HG03571 (cell line): ENCODE measurements around the gene CREB3L2.
"Not testable (repeated sequence)": the region's sequence is repeated elsewhere in the genome, so short reads cannot be mapped to it uniquely, and the experiment has no call there.

Source experiments
- ATAC-seq: cut with Tn5 transposase; IDR thresholded peaks from one replicate; pipeline ENCODE4 v1.9.1; 2021; ENCODE audit not compliant: unreplicated experiment

The CREB3L2 gene

DNA sequence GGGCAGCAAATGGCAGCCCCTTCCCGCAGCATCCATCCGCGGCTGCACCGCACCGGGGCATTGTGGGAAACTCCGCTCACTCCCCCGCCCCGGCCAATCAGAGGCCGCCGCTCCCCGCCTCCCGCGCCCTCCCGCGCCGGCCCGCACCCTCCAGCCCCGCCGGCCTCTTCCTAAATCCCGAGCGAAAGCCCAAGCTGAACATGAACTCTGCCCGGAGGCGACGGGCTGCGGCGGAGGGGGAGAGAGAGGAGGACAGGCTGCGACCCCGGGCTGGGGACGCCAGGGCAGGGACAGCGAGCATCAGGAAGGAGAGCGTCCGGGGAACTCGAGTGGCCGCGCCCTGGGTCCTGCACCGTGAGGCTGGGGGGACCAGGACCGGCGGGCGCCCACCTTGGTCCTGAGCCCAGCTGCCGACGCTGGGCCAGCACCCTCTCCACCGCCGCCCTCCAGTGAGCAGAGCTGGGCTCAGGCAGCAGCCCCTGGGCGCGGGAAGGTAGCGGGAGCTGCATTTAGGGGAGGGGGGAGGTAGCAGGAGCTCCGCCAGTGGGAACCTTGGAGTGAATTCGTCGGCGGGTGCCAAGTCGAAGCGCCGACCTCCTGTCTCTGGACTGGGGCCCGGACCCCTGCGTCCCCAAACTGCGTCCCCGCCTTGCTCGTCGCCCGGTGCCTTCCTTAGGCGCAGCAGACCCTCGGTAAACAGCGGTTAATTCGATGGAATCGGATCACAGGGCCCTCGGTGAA is 154.9 kb downstream of the CREB3L2 start, which contains the start of gene DGKI:
DGKI (minus strand) TSS at position 148 of the 741 bp plus-strand sequence.
- no peak for ATAC-seq

DNA sequence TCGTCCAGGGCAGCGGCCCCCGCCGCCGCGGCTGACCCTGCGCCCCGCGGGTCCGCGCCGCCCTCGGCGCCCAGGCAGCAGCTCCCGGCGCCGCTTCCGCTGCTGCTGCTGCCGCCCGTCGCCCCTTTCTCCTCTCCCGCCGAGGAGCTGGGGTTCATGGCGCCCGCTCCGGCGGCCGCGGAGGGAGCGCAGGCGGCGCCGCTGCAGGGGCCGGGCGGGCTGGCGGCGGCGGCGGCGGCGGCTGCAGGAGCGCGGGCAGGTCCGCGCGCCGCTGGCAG is 155.4 kb downstream of the CREB3L2 start:
- no peak for ATAC-seq

DNA sequence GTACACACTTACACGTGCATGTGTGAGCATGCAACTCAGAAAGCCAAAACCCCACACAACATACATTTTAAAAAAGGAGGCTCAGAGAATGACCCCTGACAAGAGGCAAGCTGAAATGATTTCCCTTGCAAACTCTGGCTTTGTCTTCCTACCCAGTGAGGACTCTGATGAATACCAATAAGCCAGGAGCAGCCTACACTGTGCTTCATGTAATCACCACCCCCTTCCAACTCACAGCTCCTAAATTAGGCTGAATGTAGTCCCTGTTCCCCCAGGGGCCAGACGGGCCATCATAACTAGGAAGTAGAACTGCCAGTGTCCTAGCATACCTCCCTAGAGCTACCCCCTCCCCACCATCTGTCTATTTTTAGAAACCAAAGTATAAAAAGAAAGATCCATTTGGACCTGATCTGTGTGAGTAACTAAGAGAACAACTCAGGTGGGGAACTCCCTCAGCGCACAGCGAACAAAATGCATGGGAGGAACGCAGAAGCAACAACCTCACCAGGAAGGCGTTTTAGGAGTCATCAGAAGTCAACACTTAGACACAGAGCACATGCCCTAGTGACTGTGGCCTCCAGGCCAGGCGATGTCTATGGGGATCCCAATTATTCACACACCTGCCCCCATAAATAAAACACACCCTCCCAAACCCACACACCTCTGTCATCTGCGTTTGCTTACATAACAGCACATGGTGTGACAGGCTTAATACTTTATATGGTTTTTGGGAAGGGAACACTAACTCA is 157.0 kb downstream of the CREB3L2 start:
- ATAC-seq: no peak

DNA sequence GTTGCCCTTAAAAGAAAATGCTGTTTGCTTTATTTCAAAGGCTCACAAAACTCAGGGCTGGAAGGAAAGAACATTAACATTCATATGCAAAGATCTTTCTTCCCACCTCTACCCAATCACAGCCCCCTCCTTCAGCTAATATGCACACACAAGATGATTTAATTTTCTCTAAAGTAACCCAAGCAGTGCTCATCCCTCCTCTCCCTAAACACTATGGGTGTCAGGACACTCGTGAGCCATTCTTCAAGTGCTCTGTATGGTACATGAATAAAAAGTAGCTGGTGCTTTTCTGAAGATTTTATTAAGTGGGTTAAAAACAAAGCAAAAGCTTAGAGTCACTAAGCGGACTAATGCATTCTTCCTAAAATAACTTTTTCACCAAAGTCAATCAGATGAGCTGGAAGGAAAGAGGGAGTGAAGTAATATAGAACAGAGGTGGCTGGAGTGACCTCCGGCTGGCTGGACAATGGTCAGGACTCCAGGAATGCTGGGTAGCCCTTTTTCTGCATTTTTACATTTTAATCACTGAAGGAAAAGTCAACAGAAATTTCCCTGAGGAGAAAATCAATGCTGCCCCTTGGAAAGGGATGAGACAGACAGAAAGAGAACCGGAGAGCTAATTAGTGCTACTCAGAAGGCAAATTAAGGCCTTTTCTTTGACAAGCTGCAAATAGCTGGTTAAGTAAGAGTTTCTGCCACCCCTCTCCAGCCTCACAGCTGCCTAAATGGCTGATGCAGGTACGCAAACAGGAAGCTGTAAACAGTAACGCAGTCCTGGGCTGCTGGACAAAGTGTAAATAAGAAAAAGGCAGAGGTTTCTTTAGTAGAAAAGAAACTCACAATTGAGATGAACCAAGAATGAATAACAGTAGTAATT is 161.7 kb downstream of the CREB3L2 start:
- ATAC-seq: no peak

DNA sequence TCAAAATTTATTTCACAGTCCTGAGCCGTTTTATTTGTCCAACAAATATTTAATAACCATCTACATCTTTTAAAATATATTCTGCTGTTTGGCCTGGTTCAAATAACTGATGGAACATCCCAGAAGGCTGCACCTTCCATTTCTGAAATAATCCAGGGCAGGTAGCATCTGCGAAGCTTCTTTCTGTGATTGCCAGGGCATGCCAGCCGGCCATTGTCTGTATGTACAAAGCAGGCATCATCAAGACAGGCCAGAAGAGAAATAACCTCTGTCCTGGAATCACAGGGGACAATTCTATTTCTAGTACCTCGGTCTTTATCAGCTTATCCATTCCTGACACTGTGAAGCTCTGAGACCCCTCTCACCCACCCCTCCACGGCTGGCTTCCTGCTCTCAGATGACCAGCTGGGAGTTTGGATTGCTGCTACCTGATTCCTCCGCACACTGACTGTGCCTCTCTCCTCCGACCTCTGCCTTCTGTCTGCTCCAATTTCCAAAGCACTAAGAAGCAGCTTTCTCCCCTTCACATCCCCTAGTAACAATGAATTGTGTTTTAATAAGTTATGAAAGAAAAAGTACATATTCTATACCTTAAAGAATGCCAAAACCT is 163.1 kb downstream of the CREB3L2 start:
- ATAC-seq: no peak

DNA sequence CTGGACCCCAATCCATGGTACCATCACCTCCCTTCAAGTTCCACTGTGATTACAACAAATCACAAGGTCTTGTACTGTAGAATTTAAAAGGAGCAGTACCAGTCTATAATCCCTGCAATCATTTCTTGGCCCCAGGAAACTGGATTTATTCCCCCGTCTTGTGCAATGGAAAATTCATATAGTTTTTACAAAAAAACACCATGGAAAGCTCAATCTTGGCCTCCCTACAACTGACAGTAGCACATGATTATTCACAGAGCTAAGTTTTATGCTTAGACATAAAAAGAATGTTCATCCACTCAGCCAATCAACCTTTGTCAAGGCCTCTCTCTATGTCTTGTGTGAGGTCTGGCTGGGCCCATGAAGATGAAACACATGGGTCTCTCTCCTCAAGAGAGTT is 165.3 kb downstream of the CREB3L2 start:
- ATAC-seq: no peak

DNA sequence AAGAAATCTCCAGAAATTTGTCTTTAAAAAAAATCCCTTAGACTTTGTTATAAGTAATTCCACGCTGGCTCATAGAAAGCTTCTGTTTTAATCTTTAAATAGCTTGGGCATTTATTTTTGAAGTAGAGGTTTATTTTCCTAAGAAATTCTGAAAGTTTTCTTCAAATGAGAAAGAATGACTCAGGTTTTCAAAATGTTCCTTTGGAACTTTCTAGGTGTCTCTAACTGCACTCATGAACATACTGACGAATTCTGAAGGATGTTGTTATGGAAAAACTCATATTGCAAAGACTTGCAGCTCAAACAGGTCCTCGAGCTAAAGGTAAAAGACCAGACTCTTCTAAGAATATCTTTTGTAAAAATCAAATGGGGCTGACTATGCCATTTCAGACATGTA is 165.8 kb downstream of the CREB3L2 start:
- ATAC-seq: no peak

DNA sequence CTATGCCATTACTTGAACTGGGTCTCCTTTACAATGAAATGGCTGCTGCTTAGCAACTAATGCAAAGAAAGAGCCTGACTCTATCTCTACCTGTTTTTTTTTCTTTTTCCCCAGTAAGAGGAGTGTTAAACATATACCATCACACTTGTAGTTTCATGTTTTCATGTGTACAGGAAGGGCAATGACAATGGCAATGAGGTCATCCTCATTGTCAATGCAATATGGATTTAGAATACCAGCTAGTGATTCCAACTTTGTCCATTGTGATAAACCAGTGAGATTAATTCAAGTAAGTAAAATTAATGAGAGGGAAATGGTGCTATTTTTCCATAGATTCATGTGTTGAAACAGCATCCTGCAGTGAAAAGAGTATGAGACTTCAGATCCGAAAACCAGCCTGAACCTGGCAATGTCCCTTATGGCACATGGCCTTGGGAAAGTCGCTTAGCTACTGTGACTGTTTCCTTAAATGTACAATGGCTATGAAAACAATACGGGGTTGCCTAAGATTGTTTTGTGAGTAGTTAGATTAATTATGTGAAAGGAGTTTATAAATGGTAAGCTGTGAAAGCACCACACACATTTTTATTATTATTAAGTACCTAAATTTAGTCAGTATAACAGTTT is 166.3 kb downstream of the CREB3L2 start:
- no peak for ATAC-seq

DNA sequence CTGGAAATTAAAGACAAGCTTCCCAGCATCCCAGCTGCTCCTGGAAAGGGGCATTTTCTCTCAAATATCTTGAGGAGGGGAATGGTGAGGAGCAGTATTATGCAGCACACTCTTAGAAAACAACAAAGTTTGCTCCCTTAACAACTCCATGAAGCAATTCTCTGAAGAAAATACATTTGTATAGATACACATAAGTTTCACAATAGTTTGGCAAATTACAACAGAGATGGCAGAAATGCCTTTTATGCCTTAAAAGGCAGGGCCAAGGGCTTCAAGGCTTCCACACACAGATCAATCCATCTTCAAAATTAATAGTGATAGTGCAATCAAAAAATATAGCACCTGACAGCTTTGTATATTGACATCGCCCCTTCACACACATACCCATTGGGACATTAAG is 167.3 kb downstream of the CREB3L2 start:
- ATAC-seq: no peak

DNA sequence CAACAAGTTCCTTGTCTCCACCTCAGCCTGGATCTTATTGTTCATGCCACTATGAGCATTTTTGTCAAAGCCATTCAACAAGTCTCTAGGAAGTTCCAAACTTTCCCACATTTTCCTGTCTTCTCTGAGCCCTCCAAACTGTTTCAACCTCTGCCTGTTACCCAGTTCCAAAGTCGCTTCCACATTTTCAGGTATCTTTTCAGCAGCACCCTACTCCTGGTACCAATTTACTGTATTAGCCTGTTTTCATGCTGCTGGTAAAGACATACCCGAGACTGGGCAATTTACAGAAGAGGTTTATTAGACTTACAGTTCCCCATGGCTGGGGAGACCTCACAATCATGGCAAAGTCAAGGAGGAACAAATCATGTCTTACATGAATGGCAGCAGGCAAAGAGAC is 168.9 kb downstream of the CREB3L2 start:
- not testable (repeated sequence) for ATAC-seq

DNA sequence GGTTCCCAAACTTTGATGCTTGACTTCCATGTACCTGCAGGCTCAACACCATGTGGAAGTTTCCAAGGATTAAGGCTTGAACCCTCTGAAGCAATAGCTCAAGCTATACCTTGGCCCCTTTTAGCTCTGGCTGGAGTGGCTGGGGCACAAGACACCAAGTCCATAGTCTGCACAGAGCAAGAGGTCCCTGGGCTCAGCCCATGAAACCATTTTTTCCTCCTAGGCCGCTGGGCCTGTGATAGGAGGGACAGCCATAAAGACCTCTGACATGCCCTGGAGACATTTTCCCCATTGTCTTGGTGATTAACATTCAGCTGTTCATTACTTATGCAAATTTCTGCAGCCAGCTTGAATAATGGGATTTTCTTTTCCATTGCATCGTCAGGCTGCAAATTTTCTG is 169.5 kb downstream of the CREB3L2 start:
- ATAC-seq: no peak

DNA sequence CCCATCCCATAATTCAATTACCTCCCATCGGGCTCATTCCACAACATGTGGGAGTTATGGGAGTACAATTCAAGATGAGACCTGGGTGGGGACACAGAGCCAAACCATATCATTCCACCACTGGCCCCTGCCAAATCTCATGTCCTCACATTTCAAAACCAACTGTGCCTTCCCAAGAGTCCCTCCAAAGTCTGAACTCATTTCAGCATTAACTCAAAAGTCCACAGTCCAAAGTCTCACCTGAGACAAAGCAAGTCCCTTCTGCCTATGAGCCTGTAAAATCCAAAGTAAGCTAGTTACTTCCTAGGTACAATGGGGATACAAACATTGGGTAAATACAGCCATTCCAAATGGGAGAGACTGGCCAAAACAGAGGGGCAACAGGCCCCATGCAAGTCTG is 170.3 kb downstream of the CREB3L2 start:
- ATAC-seq: not testable (repeated sequence)

DNA sequence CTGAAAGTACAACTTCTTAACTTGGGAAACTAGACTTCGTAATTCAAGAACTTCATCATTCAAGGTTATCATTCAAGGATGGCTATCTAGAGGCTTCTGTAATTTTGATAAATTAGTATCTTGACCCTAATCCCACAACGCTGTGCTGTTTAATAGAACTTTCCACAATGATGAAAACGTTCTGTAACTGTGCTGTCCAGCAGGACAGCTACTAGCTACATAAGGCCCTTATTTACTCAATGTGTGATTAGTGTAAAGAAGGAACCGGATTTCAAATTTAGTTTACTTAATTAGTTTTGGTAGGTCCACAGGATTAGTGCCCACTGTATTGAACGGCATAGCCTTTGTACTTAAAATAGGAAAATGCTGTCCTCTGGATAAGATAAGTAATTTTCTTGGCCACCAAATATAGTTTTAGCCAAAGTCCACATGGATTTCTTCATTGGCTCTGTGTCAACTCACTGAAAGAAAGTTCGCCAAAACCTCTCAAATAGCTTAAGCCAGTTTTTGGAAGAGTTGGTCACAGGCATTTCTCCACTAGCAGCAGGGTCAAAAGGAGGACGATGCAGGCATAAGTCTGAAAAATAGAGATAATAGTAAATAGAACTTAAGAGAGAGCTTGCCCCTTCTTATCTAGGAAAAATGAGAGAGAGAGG is 172.4 kb downstream of the CREB3L2 start:
- no peak for ATAC-seq

DNA sequence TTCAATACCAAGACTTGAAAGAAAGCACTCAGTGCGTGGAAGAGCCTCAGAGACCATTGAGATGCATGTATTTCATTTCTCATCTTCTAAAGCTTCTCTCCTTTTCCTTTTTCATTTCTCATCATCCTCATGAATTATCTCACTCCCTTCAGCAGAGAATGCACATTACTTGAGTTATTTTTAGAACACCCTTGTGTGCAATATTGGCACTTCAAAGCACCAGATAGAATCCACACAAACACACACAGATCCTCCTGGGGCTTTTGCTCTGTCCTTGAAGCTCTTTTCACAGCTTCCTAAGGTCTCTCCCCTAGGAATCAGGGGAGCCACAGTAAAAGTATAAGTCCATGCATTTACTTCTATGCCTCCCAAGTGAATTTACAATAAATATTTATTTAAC is 173.4 kb downstream of the CREB3L2 start:
- no peak for ATAC-seq

DNA sequence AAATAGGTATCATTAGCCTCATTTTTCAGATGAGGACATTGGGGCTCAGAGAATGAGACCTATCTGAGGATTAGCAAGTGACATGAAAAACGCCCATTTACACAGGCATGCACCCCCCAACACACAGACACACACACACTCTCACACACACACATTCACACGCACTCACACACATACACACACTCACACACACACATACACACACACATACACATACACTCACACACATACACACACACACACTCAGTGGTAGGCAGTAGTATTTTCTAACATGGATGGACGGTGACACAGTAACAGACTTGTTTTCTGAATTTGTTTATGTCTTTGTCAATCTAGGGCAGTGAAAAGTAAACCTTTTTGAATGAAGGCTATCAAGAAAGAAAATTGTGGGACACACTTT is 176.4 kb downstream of the CREB3L2 start:
- no peak for ATAC-seq
